ENCODE measurements around the gene MUC5B.

DNA sequence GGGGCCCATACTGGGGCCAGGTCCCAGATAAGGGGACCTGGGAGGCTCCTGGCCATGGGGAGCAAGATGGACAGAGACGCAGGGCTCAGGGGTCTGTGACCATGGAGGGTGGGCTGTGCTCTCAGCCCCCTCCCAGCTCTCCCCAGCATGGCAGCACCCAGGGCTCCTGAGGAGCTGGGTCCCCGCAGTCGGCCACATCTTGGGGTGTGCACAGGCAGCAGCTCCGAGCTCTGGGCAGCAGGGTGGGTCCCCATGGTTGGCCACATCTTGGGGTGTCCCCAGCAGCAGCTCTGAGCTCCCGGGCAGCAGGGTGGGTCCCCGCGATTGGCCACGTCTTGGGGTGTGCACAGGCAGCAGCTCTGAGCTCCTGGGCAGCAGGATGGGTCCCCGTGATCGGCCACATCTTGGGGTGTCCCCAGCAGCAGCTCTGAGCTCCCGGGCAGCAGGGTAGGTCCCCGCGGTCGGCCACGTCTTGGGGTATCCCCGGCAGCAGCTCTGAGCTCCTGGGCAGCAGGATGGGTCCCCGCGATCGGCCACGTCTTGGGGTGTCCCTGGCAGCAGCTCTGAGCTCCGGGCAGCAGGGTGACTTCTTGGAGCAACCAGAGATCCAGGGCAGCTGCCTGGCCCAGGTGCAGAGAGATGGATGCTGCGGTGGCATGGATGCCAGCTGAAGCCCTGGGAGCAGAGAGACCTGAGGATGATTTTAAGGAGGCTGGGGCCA lies 18.3 kb upstream of the MUC5B start:
- TF ChIP-seq CTCF (IDR thresholded peaks at IDR 0.05): no peak
- TF ChIP-seq POLR2A (IDR thresholded peaks at IDR 0.05): no peak
- TF ChIP-seq POLR2AphosphoS5 (IDR thresholded peaks at IDR 0.05; ENCODE audit: insufficient read depth in 1 of 2, low read depth in 1 of 2): no peak

All from vagina (tissue), 2 donors.